A673 (cell line): ENCODE data around the gene MLLT6.

ENCODE experiments used
- EZH2 ChIP-seq: fragments of 200-600 bp; sonication (generic); IDR thresholded peaks from 2 replicates; pipeline ENCODE4 v1.6.1; 2017; ENCODE audit warnings: borderline replicate concordance, low read depth, mild to moderate bottlenecking, mixed read lengths, antibody characterized with exemption, low read length; ENCODE audit not compliant: poor library complexity, severe bottlenecking
- TF ChIP-seq, protein P1 (sequence below): fragments of 300-800, 200-600 bp; sonication (generic); conservative IDR thresholded peaks from 2 replicates; pipeline ENCODE4 v1.5.1; 2017; ENCODE audit warnings: low read depth, mild to moderate bottlenecking, antibody characterized with exemption, low read length, moderate library complexity, mixed read lengths

GRCh38 chr17:38712593-38712992 is 7.5 kb downstream of the MLLT6 start:
- TF ChIP-seq, protein P1, sequence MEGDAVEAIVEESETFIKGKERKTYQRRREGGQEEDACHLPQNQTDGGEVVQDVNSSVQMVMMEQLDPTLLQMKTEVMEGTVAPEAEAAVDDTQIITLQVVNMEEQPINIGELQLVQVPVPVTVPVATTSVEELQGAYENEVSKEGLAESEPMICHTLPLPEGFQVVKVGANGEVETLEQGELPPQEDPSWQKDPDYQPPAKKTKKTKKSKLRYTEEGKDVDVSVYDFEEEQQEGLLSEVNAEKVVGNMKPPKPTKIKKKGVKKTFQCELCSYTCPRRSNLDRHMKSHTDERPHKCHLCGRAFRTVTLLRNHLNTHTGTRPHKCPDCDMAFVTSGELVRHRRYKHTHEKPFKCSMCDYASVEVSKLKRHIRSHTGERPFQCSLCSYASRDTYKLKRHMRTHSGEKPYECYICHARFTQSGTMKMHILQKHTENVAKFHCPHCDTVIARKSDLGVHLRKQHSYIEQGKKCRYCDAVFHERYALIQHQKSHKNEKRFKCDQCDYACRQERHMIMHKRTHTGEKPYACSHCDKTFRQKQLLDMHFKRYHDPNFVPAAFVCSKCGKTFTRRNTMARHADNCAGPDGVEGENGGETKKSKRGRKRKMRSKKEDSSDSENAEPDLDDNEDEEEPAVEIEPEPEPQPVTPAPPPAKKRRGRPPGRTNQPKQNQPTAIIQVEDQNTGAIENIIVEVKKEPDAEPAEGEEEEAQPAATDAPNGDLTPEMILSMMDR, result no peak
- TF ChIP-seq EZH2, result no peak
